ENCODE results near the gene TRMT2B. TPM values are rescaled to one million over a fixed set of nuclear protein-coding genes. Genes with fewer than 3 reads are reported as not detected.

The TRMT2B gene
- total RNA-seq, 1 donor from 2014 or later, result 9.9 TPM

- no peaks in the 10 kb centered on the region for H3K27me3 Mint-ChIP-seq (ENCODE audit: low read depth)
- H3K36me3 Mint-ChIP-seq (ENCODE audit: low read depth), result no peaks in the 10 kb centered on the region
- no peak overlapping the region for H3K4me3 Mint-ChIP-seq (ENCODE audit: unreplicated experiment)
- no peak for DNase-seq (ENCODE audit: low spot score)
- no peaks in the 10 kb centered on the region for H3K9me3 Mint-ChIP-seq (ENCODE audit: low read depth)
- peaks cover 15% of the 10 kb centered on the region for H3K4me1 Mint-ChIP-seq (ENCODE audit: low read depth)
- H3K27ac Mint-ChIP-seq (ENCODE audit: unreplicated experiment), result no peak overlapping the region
- TF ChIP-seq, protein P1, sequence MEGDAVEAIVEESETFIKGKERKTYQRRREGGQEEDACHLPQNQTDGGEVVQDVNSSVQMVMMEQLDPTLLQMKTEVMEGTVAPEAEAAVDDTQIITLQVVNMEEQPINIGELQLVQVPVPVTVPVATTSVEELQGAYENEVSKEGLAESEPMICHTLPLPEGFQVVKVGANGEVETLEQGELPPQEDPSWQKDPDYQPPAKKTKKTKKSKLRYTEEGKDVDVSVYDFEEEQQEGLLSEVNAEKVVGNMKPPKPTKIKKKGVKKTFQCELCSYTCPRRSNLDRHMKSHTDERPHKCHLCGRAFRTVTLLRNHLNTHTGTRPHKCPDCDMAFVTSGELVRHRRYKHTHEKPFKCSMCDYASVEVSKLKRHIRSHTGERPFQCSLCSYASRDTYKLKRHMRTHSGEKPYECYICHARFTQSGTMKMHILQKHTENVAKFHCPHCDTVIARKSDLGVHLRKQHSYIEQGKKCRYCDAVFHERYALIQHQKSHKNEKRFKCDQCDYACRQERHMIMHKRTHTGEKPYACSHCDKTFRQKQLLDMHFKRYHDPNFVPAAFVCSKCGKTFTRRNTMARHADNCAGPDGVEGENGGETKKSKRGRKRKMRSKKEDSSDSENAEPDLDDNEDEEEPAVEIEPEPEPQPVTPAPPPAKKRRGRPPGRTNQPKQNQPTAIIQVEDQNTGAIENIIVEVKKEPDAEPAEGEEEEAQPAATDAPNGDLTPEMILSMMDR (IDR thresholded peaks at IDR 0.05), result no peak
Observed at GRCh38 chrX:101080326-101081124, 28.6 kb upstream of the TRMT2B start.

GRCh38 chrX:101079736-101080270 is 27.9 kb upstream of the TRMT2B start:
- Mint-ChIP-seq H3K27me3 (ENCODE audit: low read depth) (no peaks in the 10 kb centered on the region), H3K9me3 (ENCODE audit: low read depth) (peaks cover 3% of the 10 kb centered on the region), H3K36me3 (ENCODE audit: low read depth) (no peaks in the 10 kb centered on the region), H3K4me3 (ENCODE audit: unreplicated experiment) (peak overlapping the region; percentile 71), H3K27ac (ENCODE audit: unreplicated experiment) (no peak overlapping the region), H3K4me1 (ENCODE audit: low read depth) (peaks cover 15% of the 10 kb centered on the region)
- TF ChIP-seq, protein P1 (IDR thresholded peaks at IDR 0.05), result no peak
- DNase-seq (ENCODE audit: low spot score), result no peak

DNA sequence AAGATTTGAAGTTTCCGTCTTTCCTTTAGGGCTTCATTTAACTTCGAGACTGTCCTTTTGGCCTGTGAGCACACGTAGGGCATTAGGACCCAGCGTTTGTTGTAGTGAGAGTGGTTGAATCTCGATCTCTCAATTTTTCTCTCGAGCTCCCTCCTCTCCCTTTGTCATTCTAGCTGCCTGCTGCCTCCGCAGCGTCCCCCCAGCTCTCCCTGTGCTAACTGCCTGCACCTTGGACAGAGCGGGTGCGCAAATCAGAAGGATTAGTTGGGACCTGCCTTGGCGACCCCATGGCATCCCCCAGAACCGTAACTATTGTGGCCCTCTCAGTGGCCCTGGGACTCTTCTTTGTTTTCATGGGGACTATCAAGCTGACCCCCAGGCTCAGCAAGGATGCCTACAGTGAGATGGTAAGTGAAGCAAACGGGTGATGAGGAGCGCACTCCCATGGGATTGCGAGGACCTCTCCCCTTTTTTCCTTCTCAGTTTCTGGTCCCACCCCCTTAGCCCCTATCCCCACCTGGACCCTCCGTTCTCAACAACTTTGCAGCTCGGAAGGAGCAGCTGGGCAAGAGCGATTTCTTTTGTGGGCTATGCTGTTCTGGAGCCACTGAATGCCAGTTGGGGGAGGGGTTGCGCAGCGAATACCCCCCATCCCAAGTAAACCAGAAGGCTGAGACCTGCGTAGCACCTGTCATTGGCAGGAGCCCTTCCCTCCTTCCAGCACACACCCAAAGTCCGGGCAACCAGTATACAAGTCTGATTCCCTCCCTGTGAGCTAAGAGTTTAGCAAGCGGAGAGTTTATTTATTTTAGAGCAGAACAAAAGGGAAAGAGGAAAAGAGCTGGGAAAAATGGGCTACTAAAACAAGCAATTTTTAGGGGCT is 27.0 kb upstream of the TRMT2B start, which contains the start of gene TMEM35A:
Gene TMEM35A, plus strand, starts transcription at position 164 of the 883 bp plus-strand sequence. Its CDS starts 124 bp downstream, at position 288.
- H3K4me3 Mint-ChIP-seq (ENCODE audit: unreplicated experiment), result peak within 1 kb of the TSS; percentile 71
- TF ChIP-seq, protein P1 (IDR thresholded peaks at IDR 0.05), result no peak
- H3K27ac Mint-ChIP-seq (ENCODE audit: unreplicated experiment), result no peak within 1 kb of the TSS
- DNase-seq (ENCODE audit: low spot score), result no peak
- no peaks in the 10 kb centered on the region for H3K36me3 Mint-ChIP-seq (ENCODE audit: low read depth)
- peaks cover 15% of the 10 kb centered on the region for H3K4me1 Mint-ChIP-seq (ENCODE audit: low read depth)
- no peaks in the 10 kb centered on the region for H3K27me3 Mint-ChIP-seq (ENCODE audit: low read depth)
- H3K9me3 Mint-ChIP-seq (ENCODE audit: low read depth), result peaks cover 3% of the 10 kb centered on the region

DNA sequence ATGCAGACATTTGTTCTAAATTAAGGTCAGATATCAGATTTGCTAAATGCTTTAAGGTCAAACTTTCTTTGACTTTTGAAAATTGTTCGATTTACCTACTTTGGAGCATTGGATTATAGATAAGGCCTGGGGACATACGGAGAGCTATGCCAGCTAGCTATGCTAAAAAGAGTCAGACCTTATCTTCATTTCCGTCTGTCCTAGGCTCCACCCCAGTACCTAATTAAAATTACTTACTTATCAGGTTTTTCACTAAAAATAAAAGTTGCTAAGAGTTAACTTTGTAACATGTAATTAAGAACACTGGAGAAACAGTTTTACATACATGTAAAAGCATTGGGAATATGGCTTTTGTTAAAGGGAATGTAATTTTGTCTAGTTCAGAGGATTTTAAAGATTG is 19.7 kb upstream of the TRMT2B start:
- Mint-ChIP-seq H3K9me3 (ENCODE audit: low read depth) (peaks cover 5% of the 10 kb centered on the region), H3K4me1 (ENCODE audit: low read depth) (no peaks in the 10 kb centered on the region), H3K36me3 (ENCODE audit: low read depth) (no peaks in the 10 kb centered on the region), H3K27ac (ENCODE audit: unreplicated experiment) (no peak overlapping the region), H3K4me3 (ENCODE audit: unreplicated experiment) (no peak overlapping the region), H3K27me3 (ENCODE audit: low read depth) (no peaks in the 10 kb centered on the region)
- TF ChIP-seq, protein P1 (IDR thresholded peaks at IDR 0.05), result no peak
- DNase-seq (ENCODE audit: low spot score), result no peak

GRCh38 chrX:101062176-101062575 is 10.3 kb upstream of the TRMT2B start:
- Mint-ChIP-seq H3K27ac (ENCODE audit: unreplicated experiment) (no peak overlapping the region), H3K27me3 (ENCODE audit: low read depth) (no peaks in the 10 kb centered on the region), H3K4me1 (ENCODE audit: low read depth) (no peaks in the 10 kb centered on the region), H3K36me3 (ENCODE audit: low read depth) (no peaks in the 10 kb centered on the region), H3K9me3 (ENCODE audit: low read depth) (peaks cover 8% of the 10 kb centered on the region), H3K4me3 (ENCODE audit: unreplicated experiment) (no peak overlapping the region)
- TF ChIP-seq, protein P1 (IDR thresholded peaks at IDR 0.05), result no peak
- DNase-seq (ENCODE audit: low spot score), result no peak

Data from chondrocyte (in vitro differentiated cells).